OCI-LY1 (cell line): ENCODE data around the gene CAB39.

Experiments used
- CTCF ChIP-seq: fragments of 200-600 bp; sonication (generic), shearing (Covaris generic); IDR thresholded peaks from 2 replicates; pipeline ENCODE4 v1.5.1; 2017; ENCODE audit warnings: mild to moderate bottlenecking, antibody characterized with exemption, low read length, moderate library complexity, mixed read lengths
- EZH2 ChIP-seq: fragments of 200-600 bp; sonication (generic), shearing (Covaris generic); IDR thresholded peaks from 2 replicates; pipeline ENCODE4 v1.8.0; 2017; ENCODE audit warnings: borderline replicate concordance, mixed run types, mild to moderate bottlenecking, antibody characterized with exemption, low read length, moderate library complexity, mixed read lengths

DNA sequence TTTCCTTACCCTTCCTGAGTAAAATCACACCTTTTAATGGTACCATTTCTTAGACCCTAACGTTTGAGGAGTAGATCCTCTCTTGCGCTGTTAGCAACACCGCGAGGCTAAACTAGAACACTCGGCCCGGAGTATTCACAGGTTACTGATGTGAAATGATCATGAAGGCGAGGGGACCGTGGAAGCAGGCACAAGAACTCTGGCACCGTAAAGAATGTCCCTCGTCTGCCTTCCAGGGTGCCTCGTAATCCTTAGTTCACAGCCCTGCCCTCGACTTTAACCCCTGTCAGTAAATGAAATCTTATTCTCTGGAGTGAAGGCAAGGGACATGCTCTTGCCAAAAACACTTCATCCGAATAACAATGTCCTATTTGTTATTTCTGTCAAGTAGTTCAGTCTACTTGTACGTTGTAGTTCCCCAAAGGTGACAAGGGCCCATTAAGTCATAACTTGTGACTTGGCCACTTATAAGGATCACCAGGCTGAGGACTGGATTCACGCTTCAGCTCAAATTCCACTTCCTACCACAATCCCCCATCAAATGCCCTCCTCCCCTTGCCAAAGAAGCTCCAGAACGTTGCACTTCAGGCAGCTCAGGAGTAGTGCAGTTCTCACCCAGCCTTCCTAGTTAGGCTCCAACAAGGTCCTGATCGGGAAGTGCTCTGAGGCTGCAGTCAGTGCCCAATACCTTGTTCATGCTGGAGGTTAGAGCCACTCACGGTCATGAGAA, 108.8 kb downstream of the CAB39 start:
- no peak for TF ChIP-seq CTCF
- no peak for TF ChIP-seq EZH2
